Dendritic cell treated with granulocyte-macrophage colony-stimulating factor and Interleukin-4, amounts not matched to agents 40 ng/mL and 50 ng/mL, for 4 days (primary cell): Measurements from ENCODE around the gene BIRC2.
A peak's percentile ranks its signal among the peaks of the same experiment; 100 is the strongest.

ENCODE experiments used
- H3K27ac Mint-ChIP-seq: one replicate; pipeline ENCODE4 v1.8.0; 2022; ENCODE audit warnings: mild to moderate bottlenecking, mixed read lengths
- H3K27me3 Mint-ChIP-seq: one replicate; pipeline ENCODE4 v1.8.0; 2022; ENCODE audit warnings: mild to moderate bottlenecking, mixed read lengths
- H3K36me3 Mint-ChIP-seq: one replicate; pipeline ENCODE4 v1.8.0; 2022; ENCODE audit warnings: low read depth, mixed read lengths
- H3K4me1 Mint-ChIP-seq: one replicate; pipeline ENCODE4 v1.8.0; 2022; ENCODE audit warnings: low read depth, mixed read lengths
- H3K4me3 Mint-ChIP-seq: one replicate; pipeline ENCODE4 v1.8.0; 2022; ENCODE audit warnings: mild to moderate bottlenecking, moderate library complexity, mixed read lengths
- H3K9me3 Mint-ChIP-seq: one replicate; pipeline ENCODE4 v1.8.0; 2022; ENCODE audit warnings: mixed read lengths
- intact Hi-C: fragments of 100-400 bp; cut with micrococcal nuclease; formaldehyde crosslinking; loops from one replicate; pipeline ENCODE4 v1.15.0; 2022

Gene BIRC2

GRCh38 chr11:102390667-102391465, 43.9 kb downstream of the BIRC2 start:
- Mint-ChIP-seq H3K27me3 (no peaks in the 10 kb centered on the region), H3K4me3 (no peak overlapping the region), H3K9me3 (no peaks in the 10 kb centered on the region), H3K27ac (peak overlapping the region; percentile 9), H3K4me1 (peaks cover 28% of the 10 kb centered on the region), H3K36me3 (peaks cover 89% of the 10 kb centered on the region)
- intact Hi-C loops = loop anchor here (1.0 kb wide), 1 partner anchor 104 kb away; no protein-coding TSS in a partner anchor

- Mint-ChIP-seq H3K4me3 (no peak overlapping the region), H3K4me1 (peaks cover 28% of the 10 kb centered on the region), H3K27me3 (no peaks in the 10 kb centered on the region), H3K27ac (no peak overlapping the region), H3K36me3 (peaks cover 93% of the 10 kb centered on the region), H3K9me3 (no peaks in the 10 kb centered on the region)
- intact Hi-C loops = no loop called here
Measured at GRCh38 chr11:102391549-102392237, 44.7 kb downstream of the BIRC2 start.

GRCh38 chr11:102393272-102393730, 46.3 kb downstream of the BIRC2 start:
- Mint-ChIP-seq H3K27me3 (no peaks in the 10 kb centered on the region), H3K27ac (peak overlapping the region; percentile 4), H3K9me3 (no peaks in the 10 kb centered on the region), H3K36me3 (peaks cover 87% of the 10 kb centered on the region), H3K4me1 (peaks cover 28% of the 10 kb centered on the region), H3K4me3 (no peak overlapping the region)
- intact Hi-C loops = no loop called here

- H3K4me1 Mint-ChIP-seq = peaks cover 23% of the 10 kb centered on the region
- no peaks in the 10 kb centered on the region for H3K9me3 Mint-ChIP-seq
- intact Hi-C loops = no loop called here
- H3K27me3 Mint-ChIP-seq = no peaks in the 10 kb centered on the region
- peaks cover 84% of the 10 kb centered on the region for H3K36me3 Mint-ChIP-seq
- H3K27ac Mint-ChIP-seq = no peak overlapping the region
- no peak overlapping the region for H3K4me3 Mint-ChIP-seq
Measured at GRCh38 chr11:102395720-102396393, 48.8 kb downstream of the BIRC2 start.

DNA sequence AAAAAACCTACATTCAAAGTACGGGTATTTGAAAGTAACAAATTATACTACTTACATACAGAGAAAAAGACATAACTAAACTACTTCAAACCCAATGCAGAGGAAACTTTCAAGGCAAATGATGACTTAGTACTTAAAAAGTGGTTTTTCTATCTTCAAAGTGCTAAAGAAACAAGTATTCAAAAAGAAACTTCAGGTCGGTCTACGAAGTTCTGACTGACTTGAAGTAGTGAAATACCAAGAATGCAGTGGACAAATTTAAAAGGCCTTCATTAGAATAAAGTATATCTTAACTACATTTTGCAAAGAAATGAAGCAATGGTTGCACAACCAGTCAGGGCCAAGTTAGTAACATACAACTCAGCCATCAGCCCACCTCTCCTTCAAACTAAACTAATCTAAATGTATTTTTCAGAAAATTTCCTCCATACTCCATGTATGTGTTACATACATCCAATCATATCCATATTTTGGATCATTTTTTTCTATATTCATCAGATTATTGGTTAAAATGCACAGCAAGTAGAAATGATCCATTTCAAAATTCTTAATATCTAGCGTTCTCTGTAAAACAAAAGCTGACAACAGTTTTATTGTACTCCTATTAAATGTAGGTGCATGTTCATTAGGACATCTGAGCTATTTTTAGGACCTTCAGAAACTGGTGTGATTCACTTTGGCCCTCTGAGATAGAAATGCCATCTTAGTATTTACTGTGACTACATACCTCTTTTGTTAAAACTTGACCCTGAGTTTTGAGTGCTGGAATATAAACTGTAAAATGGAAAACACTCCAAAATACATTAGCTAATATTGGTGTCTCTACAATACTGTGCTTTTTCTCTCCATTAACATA, 49.9 kb downstream of the BIRC2 start:
- Mint-ChIP-seq H3K27ac (no peak overlapping the region), H3K4me3 (no peak overlapping the region), H3K27me3 (no peaks in the 10 kb centered on the region), H3K36me3 (peaks cover 84% of the 10 kb centered on the region), H3K4me1 (peaks cover 19% of the 10 kb centered on the region), H3K9me3 (no peaks in the 10 kb centered on the region)
- intact Hi-C loops = no loop called here

GRCh38 chr11:102398297-102398696, 51.3 kb downstream of the BIRC2 start:
- Mint-ChIP-seq H3K27me3 (no peaks in the 10 kb centered on the region), H3K36me3 (peaks cover 77% of the 10 kb centered on the region), H3K9me3 (no peaks in the 10 kb centered on the region), H3K4me1 (peaks cover 20% of the 10 kb centered on the region), H3K4me3 (no peak overlapping the region), H3K27ac (no peak overlapping the region)
- intact Hi-C loops = no loop called here

- Mint-ChIP-seq H3K4me1 (peaks cover 27% of the 10 kb centered on the region), H3K9me3 (no peaks in the 10 kb centered on the region), H3K4me3 (no peak overlapping the region), H3K27ac (no peak overlapping the region), H3K36me3 (peaks cover 76% of the 10 kb centered on the region), H3K27me3 (no peaks in the 10 kb centered on the region)
- intact Hi-C loops = no loop called here
Measured at GRCh38 chr11:102399189-102399588, 52.2 kb downstream of the BIRC2 start.

DNA sequence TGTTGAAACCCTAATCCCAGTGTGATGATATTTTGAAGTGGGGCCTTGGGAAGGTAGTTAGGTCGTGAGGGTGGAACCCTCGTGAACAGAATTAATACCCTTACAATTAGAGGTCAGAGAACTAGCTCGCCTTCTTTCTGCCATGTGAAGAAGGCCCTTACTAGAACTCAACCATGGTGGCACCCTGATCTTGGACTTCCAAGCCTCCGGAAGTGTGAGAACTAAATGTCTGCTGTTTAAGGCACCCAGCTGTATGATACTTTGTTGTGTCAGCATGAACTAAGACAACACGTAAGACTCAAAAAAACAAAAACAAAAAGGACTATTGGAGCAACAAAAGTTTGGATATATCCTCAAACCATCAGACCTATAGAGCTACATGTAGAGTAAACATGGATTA, 53.6 kb downstream of the BIRC2 start:
- H3K36me3 Mint-ChIP-seq = peaks cover 68% of the 10 kb centered on the region
- no peaks in the 10 kb centered on the region for H3K9me3 Mint-ChIP-seq
- H3K27me3 Mint-ChIP-seq = no peaks in the 10 kb centered on the region
- H3K4me1 Mint-ChIP-seq = peaks cover 37% of the 10 kb centered on the region
- intact Hi-C loops = loop anchor here (5.0 kb wide), 1 partner anchor 47 kb away; no protein-coding TSS in a partner anchor
- H3K27ac Mint-ChIP-seq = no peak overlapping the region
- no peak overlapping the region for H3K4me3 Mint-ChIP-seq

GRCh38 chr11:102401905-102402304, 54.9 kb downstream of the BIRC2 start:
- intact Hi-C loops = loop anchor here (5.0 kb wide), 1 partner anchor 45 kb away; no protein-coding TSS in a partner anchor
- H3K4me3 Mint-ChIP-seq = no peak overlapping the region
- no peaks in the 10 kb centered on the region for H3K9me3 Mint-ChIP-seq
- peak overlapping the region; percentile 68 for H3K27ac Mint-ChIP-seq
- H3K36me3 Mint-ChIP-seq = peaks cover 69% of the 10 kb centered on the region
- H3K4me1 Mint-ChIP-seq = peaks cover 41% of the 10 kb centered on the region
- H3K27me3 Mint-ChIP-seq = no peaks in the 10 kb centered on the region

- Mint-ChIP-seq H3K27me3 (no peaks in the 10 kb centered on the region), H3K4me3 (no peak overlapping the region), H3K27ac (peak overlapping the region; percentile 68), H3K36me3 (peaks cover 70% of the 10 kb centered on the region), H3K9me3 (no peaks in the 10 kb centered on the region), H3K4me1 (peaks cover 48% of the 10 kb centered on the region)
- intact Hi-C loops = loop anchor here (5.0 kb wide), 1 partner anchor 45 kb away; no protein-coding TSS in a partner anchor
Measured at GRCh38 chr11:102402548-102402947, 55.5 kb downstream of the BIRC2 start.

- intact Hi-C loops = no loop called here
- H3K36me3 Mint-ChIP-seq = peaks cover 68% of the 10 kb centered on the region
- H3K4me3 Mint-ChIP-seq = no peak overlapping the region
- H3K4me1 Mint-ChIP-seq = peaks cover 50% of the 10 kb centered on the region
- H3K27me3 Mint-ChIP-seq = no peaks in the 10 kb centered on the region
- H3K27ac Mint-ChIP-seq = no peak overlapping the region
- H3K9me3 Mint-ChIP-seq = no peaks in the 10 kb centered on the region
Measured at GRCh38 chr11:102405501-102405900, 58.5 kb downstream of the BIRC2 start.

DNA sequence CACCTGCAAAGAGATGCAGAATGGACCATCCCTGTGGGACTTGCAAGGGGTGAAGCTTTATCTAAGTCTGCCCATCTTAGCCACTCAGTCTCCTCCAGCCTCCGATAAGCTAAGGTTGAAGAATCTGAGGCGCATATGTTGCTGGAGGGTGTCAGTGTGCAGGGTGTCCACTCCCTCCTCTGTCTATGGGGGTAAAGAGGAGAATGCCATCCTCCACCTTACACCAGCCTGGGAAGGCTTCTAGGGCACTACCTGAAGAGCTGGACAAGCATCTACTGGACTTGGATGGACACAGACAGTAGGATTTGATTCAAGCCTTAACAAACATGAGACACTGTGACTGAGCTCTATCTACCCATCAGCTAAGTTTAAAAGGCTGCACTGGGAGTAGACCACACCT, 59.1 kb downstream of the BIRC2 start:
- no peaks in the 10 kb centered on the region for H3K9me3 Mint-ChIP-seq
- intact Hi-C loops = no loop called here
- H3K36me3 Mint-ChIP-seq = peaks cover 68% of the 10 kb centered on the region
- no peaks in the 10 kb centered on the region for H3K27me3 Mint-ChIP-seq
- no peak overlapping the region for H3K27ac Mint-ChIP-seq
- H3K4me3 Mint-ChIP-seq = no peak overlapping the region
- peaks cover 50% of the 10 kb centered on the region for H3K4me1 Mint-ChIP-seq

- no peaks in the 10 kb centered on the region for H3K27me3 Mint-ChIP-seq
- H3K4me3 Mint-ChIP-seq = no peak overlapping the region
- peaks cover 47% of the 10 kb centered on the region for H3K4me1 Mint-ChIP-seq
- H3K27ac Mint-ChIP-seq = no peak overlapping the region
- peaks cover 64% of the 10 kb centered on the region for H3K36me3 Mint-ChIP-seq
- intact Hi-C loops = no loop called here
- H3K9me3 Mint-ChIP-seq = no peaks in the 10 kb centered on the region
Measured at GRCh38 chr11:102407901-102408300, 60.9 kb downstream of the BIRC2 start.
